A172 (cell line): ENCODE results near the gene CFAP46. TPM values are rescaled to one million over a fixed set of nuclear protein-coding genes. Genes with fewer than 3 reads are reported as not detected.
"Not testable (repeated sequence)": the region's sequence is repeated elsewhere in the genome, so short reads cannot be mapped to it uniquely, and the experiment has no call there.

ENCODE experiments used
- DNase-seq: peaks from one replicate; pipeline ENCODE4 v3.0.0-alpha.2; 2015; ENCODE audit warnings: low spot score
- total RNA-seq: library from RNA; depleted of rRNA; stranded (reverse); fragments of >200 nt; shearing (Covaris generic); gene quantifications from 2 replicates; pipeline ENCODE4 v1.2.3, GENCODE V29; 2014; rRNA removed

Gene CFAP46
- total RNA-seq, 1 experiment from 2014 or later: 4.3 TPM

- DNase-seq: peak; percentile 70
Observed at GRCh38 chr10:132774902-132775863, 167.2 kb downstream of the CFAP46 start.

GRCh38 chr10:132774181-132774901, 168.0 kb downstream of the CFAP46 start:
- no peak for DNase-seq

- DNase-seq: not testable (repeated sequence)
Observed at GRCh38 chr10:132772816-132773215, 169.6 kb downstream of the CFAP46 start.

- DNase-seq: no peak
Observed at GRCh38 chr10:132770061-132771021, 172.0 kb downstream of the CFAP46 start.

GRCh38 chr10:132768346-132769248, 173.8 kb downstream of the CFAP46 start:
- DNase-seq: no peak

- DNase-seq: no peak
Observed at GRCh38 chr10:132766291-132766690, 176.1 kb downstream of the CFAP46 start.

- DNase-seq: no peak
Observed at GRCh38 chr10:132765435-132765834, 176.9 kb downstream of the CFAP46 start.

- no peak for DNase-seq
Observed at GRCh38 chr10:132764108-132764507, 178.3 kb downstream of the CFAP46 start.

GRCh38 chr10:132763545-132763944, 178.8 kb downstream of the CFAP46 start:
- DNase-seq: no peak

- DNase-seq: no peak
Observed at GRCh38 chr10:132762267-132762666, 180.1 kb downstream of the CFAP46 start.

GRCh38 chr10:132761395-132762060, 180.8 kb downstream of the CFAP46 start:
- DNase-seq: no peak

- DNase-seq: no peak
Observed at GRCh38 chr10:132758865-132759264, 183.5 kb downstream of the CFAP46 start.

Other genes starting within 250 kb of the CFAP46 start
- gene NKX6-2, start 156.4 kb downstream of the CFAP46 start, total RNA-seq: not detected in 2 replicates
- gene ADGRA1, start 145.4 kb upstream of the CFAP46 start, total RNA-seq: 0.24 and 0.43 TPM in 2 replicates
- gene KNDC1, start 217.6 kb upstream of the CFAP46 start, total RNA-seq: 2.2 and 3.2 TPM in 2 replicates